Spleen (tissue), 11 donors: ENCODE data around the gene TAB3. TPM values are rescaled to one million over a fixed set of nuclear protein-coding genes. Genes with fewer than 3 reads are reported as not detected.

Source experiments
- DNase-seq: peaks from one replicate; pipeline ENCODE4 v3.0.0-alpha.2; 2020
- H3K27ac ChIP-seq, 8 donors: fragments of 200-600 bp; sonication (generic) in 7 of 8; 1 replicate in 4 of 8; 2 replicates in 4 of 8; pipeline versions ENCODE4 v1.5.0 to v1.8.0; 2016 to 2021; ENCODE audit warnings: inconsistent platforms in 4 of 8, mild to moderate bottlenecking in 4 of 8, moderate library complexity in 1 of 8
- H3K27me3 ChIP-seq, 7 donors: fragments of 200-600 bp; sonication (generic) in 6 of 7; replicated peaks in 1 of 7; 1 replicate in 4 of 7; 2 replicates in 3 of 7; pipeline versions ENCODE4 v1.5.0 to v1.8.0; 2016 to 2021; ENCODE audit warnings: inconsistent platforms in 3 of 7, mild to moderate bottlenecking in 1 of 7
- H3K36me3 ChIP-seq, 6 donors: fragments of 200-600 bp; sonication (generic) in 5 of 6; 1 replicate in 4 of 6; 2 replicates in 2 of 6; pipeline versions ENCODE4 v1.5.0 to v1.8.0; 2016 to 2021; ENCODE audit warnings: inconsistent platforms in 2 of 6
- H3K4me1 ChIP-seq, 6 donors: fragments of 200-600 bp; sonication (generic) in 5 of 6; 1 replicate in 3 of 6; 2 replicates in 3 of 6; pipeline versions ENCODE4 v1.5.0 to v1.8.0; 2016 to 2021; ENCODE audit warnings: inconsistent platforms in 3 of 6
- H3K4me3 ChIP-seq, 8 donors: fragments of 200-600 bp; sonication (generic) in 7 of 8; 1 replicate in 4 of 8; 2 replicates in 4 of 8; pipeline versions ENCODE4 v1.5.0 to v1.8.0; 2016 to 2021; ENCODE audit warnings: inconsistent platforms in 4 of 8, mild to moderate bottlenecking in 4 of 8, moderate library complexity in 2 of 8
- H3K9me3 ChIP-seq, 8 donors: fragments of 200-600 bp; sonication (generic) in 7 of 8; 1 replicate in 4 of 8; 2 replicates in 4 of 8; pipeline versions ENCODE4 v1.5.0 to v1.8.0; 2016 to 2021; ENCODE audit warnings: inconsistent platforms in 4 of 8
- POLR2A ChIP-seq, 3 donors: fragments of 450-650 bp; IDR thresholded peaks; one replicate each; pipeline ENCODE4 v1.5.1; 2017; ENCODE audit warnings: antibody characterized with exemption in 3 of 3, mild to moderate bottlenecking in 1 of 3
- POLR2AphosphoS5 ChIP-seq, 3 donors: sonication (generic); formaldehyde crosslinking; IDR thresholded peaks; one replicate each; pipeline ENCODE4 v1.5.1; 2017; ENCODE audit warnings: antibody characterized with exemption in 3 of 3
- WGBS, 5 donors: extraction: QIAGEN DNeasy Blood & Tissue Kit in 3 of 5; methylation state at CpG; one replicate each; pipeline versions ENCODE4 v1.1.5 to v1.1.7; 2013 to 2018; 5-methylcytosine and 5-hydroxymethylcytosine counted together
- intact Hi-C: fragments of 100-400 bp; cut with DNase I; formaldehyde crosslinking; loops from one replicate; pipeline ENCODE4 v1.15.0; 2023; ENCODE audit warnings: low total_unique reads
- polyA plus RNA-seq, 3 donors: library from polyadenylated mRNA; stranded (reverse); fragments of 200-250 nt; gene quantifications; one replicate each; pipeline ENCODE4 v1.2.1, GENCODE V29; 2013
- total RNA-seq, 7 donors: library from RNA; depleted of rRNA in 3 of 7; stranded (reverse); fragments of >200 nt in 3 of 7; fragmentation: NEBNext Ultra II Directional in 4 of 7; extraction: Animal tissue kit (Norgen Biotek cat#: 25700) in 4 of 7; gene quantifications; one replicate each; pipeline versions ENCODE4 v1.1.0 to v1.2.1, GENCODE V29; 2016 to 2021
- TF ChIP-seq, protein P1 (sequence below), 11 experiments: fragments of 200-600 bp in 7 of 11; fragments of 450-650 bp in 4 of 11; sonication (generic) in 4 of 11; IDR thresholded peaks in 8 of 11; conservative IDR thresholded peaks in 3 of 11; 1 replicate in 7 of 11; 2 replicates in 4 of 11; pipeline versions ENCODE4 v1.4.0 to v1.8.0; 2016 to 2021; ENCODE audit warnings: antibody characterized with exemption in 11 of 11, inconsistent platforms in 4 of 11, mild to moderate bottlenecking in 1 of 11
- donor health status: healthy with polysubstance abuse.
- donor health status: DM: no; HTN: no; CAD: no; lungs with moderate emphysema.
- donor health status: DM: no; HTN: no; CAD: no.
- donor health status: Bipolar disorder and iron deficiency.
- donor health status: healthy.
- donor health status: DM: no; HTN: no; CAD: no.
- donor health status: DM: yes; HTN: yes; CAD: no.

TAB3 gene
- total and polyA plus RNA-seq, 10 donors: 5.5 to 52.5 (median 19.3) TPM

DNA sequence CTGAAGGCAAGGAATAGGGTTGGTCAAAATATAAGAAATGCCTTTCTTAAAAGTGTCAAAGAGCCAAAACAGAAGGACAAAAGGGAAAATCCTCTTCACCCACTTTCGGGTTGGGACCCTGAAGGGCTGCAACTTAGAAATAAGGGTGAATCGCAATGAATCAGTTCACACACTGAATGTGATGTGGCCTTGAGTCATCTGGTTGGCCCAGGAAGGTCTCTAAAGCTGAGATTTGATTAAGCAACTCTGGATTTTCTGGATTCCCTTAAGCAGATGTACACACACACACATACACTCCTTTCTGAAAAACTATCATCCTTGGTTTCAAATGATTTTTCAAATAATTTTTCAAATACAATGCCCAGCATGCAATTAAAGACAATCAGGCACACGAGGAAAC lies 13.1 kb downstream of the TAB3 start:
- no peaks in the 10 kb centered on the region for H3K9me3 ChIP-seq
- intact Hi-C loops: no loop called here
- no peak overlapping the region for H3K4me3 ChIP-seq
- 70 to 93% (median 81%) methylated on average over 3 of the region's 3 CpGs for WGBS, 5 donors
- H3K27me3 ChIP-seq: no peaks in the 10 kb centered on the region
- H3K27ac ChIP-seq: no peak overlapping the region
- H3K36me3 ChIP-seq: peaks cover 0 to 6% (median 0%) of the 10 kb centered on the region in 6 donors
- DNase-seq: no peak
- no peak for TF ChIP-seq POLR2AphosphoS5 (IDR thresholded peaks at IDR 0.05)
- TF ChIP-seq POLR2A (IDR thresholded peaks at IDR 0.05): no peak
- TF ChIP-seq, protein P1, sequence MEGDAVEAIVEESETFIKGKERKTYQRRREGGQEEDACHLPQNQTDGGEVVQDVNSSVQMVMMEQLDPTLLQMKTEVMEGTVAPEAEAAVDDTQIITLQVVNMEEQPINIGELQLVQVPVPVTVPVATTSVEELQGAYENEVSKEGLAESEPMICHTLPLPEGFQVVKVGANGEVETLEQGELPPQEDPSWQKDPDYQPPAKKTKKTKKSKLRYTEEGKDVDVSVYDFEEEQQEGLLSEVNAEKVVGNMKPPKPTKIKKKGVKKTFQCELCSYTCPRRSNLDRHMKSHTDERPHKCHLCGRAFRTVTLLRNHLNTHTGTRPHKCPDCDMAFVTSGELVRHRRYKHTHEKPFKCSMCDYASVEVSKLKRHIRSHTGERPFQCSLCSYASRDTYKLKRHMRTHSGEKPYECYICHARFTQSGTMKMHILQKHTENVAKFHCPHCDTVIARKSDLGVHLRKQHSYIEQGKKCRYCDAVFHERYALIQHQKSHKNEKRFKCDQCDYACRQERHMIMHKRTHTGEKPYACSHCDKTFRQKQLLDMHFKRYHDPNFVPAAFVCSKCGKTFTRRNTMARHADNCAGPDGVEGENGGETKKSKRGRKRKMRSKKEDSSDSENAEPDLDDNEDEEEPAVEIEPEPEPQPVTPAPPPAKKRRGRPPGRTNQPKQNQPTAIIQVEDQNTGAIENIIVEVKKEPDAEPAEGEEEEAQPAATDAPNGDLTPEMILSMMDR (IDR thresholded peaks at IDR 0.05 in 8 of 11, conservative IDR thresholded peaks at IDR 0.05 in 3 of 11): no peak
- no peaks in the 10 kb centered on the region for H3K4me1 ChIP-seq

DNA sequence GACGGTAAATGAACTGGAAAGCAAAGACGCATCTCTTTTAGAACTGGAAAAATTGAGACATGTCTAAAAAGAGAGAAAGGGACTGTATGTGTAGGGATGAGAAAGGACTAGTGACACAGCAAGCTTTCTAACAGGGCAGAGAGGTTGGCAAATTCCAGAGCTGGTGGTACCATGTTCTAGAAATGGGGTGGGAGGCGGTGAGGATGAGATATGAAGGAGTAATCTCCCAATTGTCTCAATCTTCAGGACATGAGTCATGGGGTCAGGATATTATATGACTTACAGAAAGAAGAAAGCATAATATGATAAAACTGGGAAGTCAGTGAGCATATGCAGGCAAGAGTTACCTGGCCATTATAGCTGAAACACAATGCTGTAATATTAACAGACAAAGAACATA lies 14.2 kb downstream of the TAB3 start:
- DNase-seq: no peak
- intact Hi-C loops: no loop called here
- Histone ChIP-seq H3K9me3 (no peaks in the 10 kb centered on the region), H3K27me3 (no peaks in the 10 kb centered on the region), H3K27ac (no peak overlapping the region), H3K4me1 (no peaks in the 10 kb centered on the region), H3K36me3 (peaks cover 0 to 12% (median 0%) of the 10 kb centered on the region in 6 donors), H3K4me3 (no peak overlapping the region)
- no peak for TF ChIP-seq POLR2A (IDR thresholded peaks at IDR 0.05)
- no peak for TF ChIP-seq POLR2AphosphoS5 (IDR thresholded peaks at IDR 0.05)
- TF ChIP-seq, protein P1 (IDR thresholded peaks at IDR 0.05 in 8 of 11, conservative IDR thresholded peaks at IDR 0.05 in 3 of 11): no peak
- 89 to 96% (median 94%) methylated on average over 3 of the region's 3 CpGs for WGBS, 5 donors

DNA sequence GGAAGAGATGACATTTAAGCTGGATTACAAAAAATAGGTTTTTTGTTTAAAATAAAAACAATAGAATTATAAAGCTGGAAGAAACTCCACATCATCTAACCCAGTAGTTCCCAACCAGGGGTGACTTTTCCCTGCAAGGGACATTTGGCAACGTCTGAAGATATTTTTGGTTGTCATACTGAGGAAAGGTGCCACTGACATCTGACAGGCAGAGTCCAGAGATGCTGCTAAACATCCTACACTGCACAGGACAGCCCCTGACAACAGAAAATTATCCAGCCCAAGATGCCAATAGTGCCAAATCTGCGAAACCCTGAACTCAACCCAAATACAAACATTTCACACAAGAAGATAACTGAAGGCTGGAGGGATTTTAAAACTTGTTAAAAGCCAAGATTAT lies 18.5 kb downstream of the TAB3 start:
- H3K4me1 ChIP-seq: no peaks in the 10 kb centered on the region
- no peak for DNase-seq
- H3K36me3 ChIP-seq: peaks cover 0 to 26% (median 0%) of the 10 kb centered on the region in 6 donors
- H3K27me3 ChIP-seq: no peaks in the 10 kb centered on the region
- no peak for TF ChIP-seq POLR2A (IDR thresholded peaks at IDR 0.05)
- TF ChIP-seq, protein P1 (IDR thresholded peaks at IDR 0.05 in 8 of 11, conservative IDR thresholded peaks at IDR 0.05 in 3 of 11): no peak
- TF ChIP-seq POLR2AphosphoS5 (IDR thresholded peaks at IDR 0.05): no peak
- H3K9me3 ChIP-seq: no peaks in the 10 kb centered on the region
- no peak overlapping the region for H3K27ac ChIP-seq
- no peak overlapping the region for H3K4me3 ChIP-seq
- WGBS, 5 donors: 53 to 94% (median 73%) methylated on average over 2 of the region's 2 CpGs
- intact Hi-C loops: no loop called here

DNA sequence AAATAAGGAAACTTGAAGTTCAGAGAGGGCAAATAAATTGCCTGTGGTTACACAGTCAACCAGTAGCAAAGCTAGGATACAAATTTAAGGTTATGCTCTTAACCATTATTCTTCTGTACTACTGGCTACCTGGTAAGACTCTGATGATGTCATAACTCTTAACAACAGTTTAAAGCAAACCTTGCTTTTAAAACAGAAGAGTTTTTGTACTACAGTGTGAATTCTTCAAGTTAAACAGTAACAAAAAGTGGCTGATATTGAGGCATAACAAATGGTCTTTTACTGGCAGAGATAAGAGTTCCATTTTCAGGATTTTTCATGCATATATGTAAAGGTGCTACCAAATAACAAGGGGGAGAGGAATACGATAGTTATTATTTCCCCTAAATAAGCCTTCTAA lies 23.4 kb downstream of the TAB3 start:
- Histone ChIP-seq H3K9me3 (no peaks in the 10 kb centered on the region), H3K27ac (no peak overlapping the region), H3K4me3 (no peak overlapping the region), H3K4me1 (peaks cover 0 to 10% (median 3%) of the 10 kb centered on the region in 6 donors), H3K27me3 (no peaks in the 10 kb centered on the region), H3K36me3 (peaks cover 0 to 21% (median 0%) of the 10 kb centered on the region in 6 donors)
- no peak for DNase-seq
- TF ChIP-seq POLR2A (IDR thresholded peaks at IDR 0.05) (no peak), POLR2AphosphoS5 (IDR thresholded peaks at IDR 0.05) (no peak)
- TF ChIP-seq, protein P1 (IDR thresholded peaks at IDR 0.05 in 8 of 11, conservative IDR thresholded peaks at IDR 0.05 in 3 of 11): no peak
- intact Hi-C loops: no loop called here
- WGBS, 5 donors: 79 to 100% (median 95%) methylated on average over 1 of the region's 1 CpG
